ENCODE measurements around the gene PARD3B. TPM values are rescaled to one million over a fixed set of nuclear protein-coding genes. Genes with fewer than 3 reads are reported as not detected.

PARD3B gene
- total and polyA plus RNA-seq, 2 experiments from 2014 or later, result 3.5 to 4.4 TPM

GRCh38 chr2:204909791-204910190, 364.5 kb downstream of the PARD3B start:
- no peak overlapping the region for H3K4me2 ChIP-seq
- H3K36me3 ChIP-seq (ENCODE audit: insufficient read depth), result no peaks in the 10 kb centered on the region
- H3K9me2 ChIP-seq (ENCODE audit: insufficient read depth), result no peaks in the 10 kb centered on the region
- no peaks in the 10 kb centered on the region for H3F3A ChIP-seq (replicated peaks; ENCODE audit: low read depth)
- TF ChIP-seq STAT1 (IDR thresholded peaks at IDR 0.05; ENCODE audit: unreplicated experiment), result no peak
- no peak for TF ChIP-seq CREB1 (CRISPR knock-in tag; IDR thresholded peaks at IDR 0.05; ENCODE audit: low read depth)
- TF ChIP-seq, protein P1, sequence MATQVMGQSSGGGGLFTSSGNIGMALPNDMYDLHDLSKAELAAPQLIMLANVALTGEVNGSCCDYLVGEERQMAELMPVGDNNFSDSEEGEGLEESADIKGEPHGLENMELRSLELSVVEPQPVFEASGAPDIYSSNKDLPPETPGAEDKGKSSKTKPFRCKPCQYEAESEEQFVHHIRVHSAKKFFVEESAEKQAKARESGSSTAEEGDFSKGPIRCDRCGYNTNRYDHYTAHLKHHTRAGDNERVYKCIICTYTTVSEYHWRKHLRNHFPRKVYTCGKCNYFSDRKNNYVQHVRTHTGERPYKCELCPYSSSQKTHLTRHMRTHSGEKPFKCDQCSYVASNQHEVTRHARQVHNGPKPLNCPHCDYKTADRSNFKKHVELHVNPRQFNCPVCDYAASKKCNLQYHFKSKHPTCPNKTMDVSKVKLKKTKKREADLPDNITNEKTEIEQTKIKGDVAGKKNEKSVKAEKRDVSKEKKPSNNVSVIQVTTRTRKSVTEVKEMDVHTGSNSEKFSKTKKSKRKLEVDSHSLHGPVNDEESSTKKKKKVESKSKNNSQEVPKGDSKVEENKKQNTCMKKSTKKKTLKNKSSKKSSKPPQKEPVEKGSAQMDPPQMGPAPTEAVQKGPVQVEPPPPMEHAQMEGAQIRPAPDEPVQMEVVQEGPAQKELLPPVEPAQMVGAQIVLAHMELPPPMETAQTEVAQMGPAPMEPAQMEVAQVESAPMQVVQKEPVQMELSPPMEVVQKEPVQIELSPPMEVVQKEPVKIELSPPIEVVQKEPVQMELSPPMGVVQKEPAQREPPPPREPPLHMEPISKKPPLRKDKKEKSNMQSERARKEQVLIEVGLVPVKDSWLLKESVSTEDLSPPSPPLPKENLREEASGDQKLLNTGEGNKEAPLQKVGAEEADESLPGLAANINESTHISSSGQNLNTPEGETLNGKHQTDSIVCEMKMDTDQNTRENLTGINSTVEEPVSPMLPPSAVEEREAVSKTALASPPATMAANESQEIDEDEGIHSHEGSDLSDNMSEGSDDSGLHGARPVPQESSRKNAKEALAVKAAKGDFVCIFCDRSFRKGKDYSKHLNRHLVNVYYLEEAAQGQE (IDR thresholded peaks at IDR 0.05; ENCODE audit: unreplicated experiment), result no peak
- no peak for TF ChIP-seq ZNF331 (CRISPR knock-in tag; IDR thresholded peaks at IDR 0.05; ENCODE audit: low read depth)
- no peak for TF ChIP-seq EZH2 (IDR thresholded peaks at IDR 0.05; ENCODE audit: low read depth, unreplicated experiment)
- no peak for TF ChIP-seq ZNF462 (CRISPR knock-in tag; IDR thresholded peaks at IDR 0.05)
- no peak for TF ChIP-seq ETS1 (IDR thresholded peaks at IDR 0.05)
- TF ChIP-seq CTCF (conservative IDR thresholded peaks at IDR 0.05; ENCODE audit: low read depth in 2 of 2), result no peak
- TF ChIP-seq ZNF114 (CRISPR knock-in tag; IDR thresholded peaks at IDR 0.05), result no peak
- no peak for TF ChIP-seq POLR2AphosphoS5 (IDR thresholded peaks at IDR 0.05; ENCODE audit: low read depth)
- no peaks in the 10 kb centered on the region for H3K27me3 ChIP-seq (ENCODE audit: insufficient read depth)
- no peaks in the 10 kb centered on the region for H4K20me1 ChIP-seq (replicated peaks; ENCODE audit: insufficient read depth)
- H3K27ac Mint-ChIP-seq, result no peak overlapping the region
- H2AFZ ChIP-seq, result no peak overlapping the region
- no peaks in the 10 kb centered on the region for H3K36me3 Mint-ChIP-seq (ENCODE audit: low read depth)
- no peaks in the 10 kb centered on the region for H3K9me3 Mint-ChIP-seq
- DNase-seq (ENCODE audit: low spot score) (no peak), ATAC-seq (no peak)
- H3K4me3 Mint-ChIP-seq, result no peak overlapping the region
- H3K27me3 Mint-ChIP-seq (ENCODE audit: insufficient read depth, low read depth, poor library complexity), result peaks cover 2% of the 10 kb centered on the region
- H3K27ac ChIP-seq (ENCODE audit: low read depth), result no peak overlapping the region
- no peaks in the 10 kb centered on the region for H3K4me1 ChIP-seq (ENCODE audit: insufficient read depth)
- no peaks in the 10 kb centered on the region for H3K79me2 ChIP-seq (replicated peaks; ENCODE audit: insufficient read depth)
- no peak overlapping the region for H3K4me3 ChIP-seq
- peaks cover 3% of the 10 kb centered on the region; the same call in 1 of the 3 replicates for H3K4me1 Mint-ChIP-seq
